Coronary artery (tissue), 2 donors: ENCODE measurements around the gene IRF1.
A peak's percentile ranks its signal among the peaks of the same experiment; 100 is the strongest.

Experiments
- DNase-seq: peaks from one replicate; pipeline ENCODE4 v3.0.0-alpha.2; 2017; ENCODE audit warnings: low spot score
- H3K27ac ChIP-seq, 2 donors: fragments of 200-600 bp; sonication (generic); one replicate each; pipeline ENCODE4 v1.5.1; 2016 to 2019
- H3K4me3 ChIP-seq: fragments of 200-600 bp; sonication (generic); 2 replicates; pipeline ENCODE4 v1.5.1; 2016; ENCODE audit warnings: mild to moderate bottlenecking, moderate library complexity
- CTCF ChIP-seq: fragments of 200-600 bp; sonication (generic); IDR thresholded peaks from one replicate; pipeline ENCODE4 v1.5.1; 2019; ENCODE audit warnings: antibody characterized with exemption

Gene IRF1

GRCh38 chr5:132496191-132496630, 5.6 kb upstream of the IRF1 start:
- H3K27ac ChIP-seq: peak overlapping the region; percentile 93 to 97
- TF ChIP-seq CTCF: no peak
- H3K4me3 ChIP-seq: peak overlapping the region; percentile 68
- DNase-seq: no peak

- peak; percentile 92 for DNase-seq
- TF ChIP-seq CTCF: no peak
- peak overlapping the region; percentile 68 for H3K4me3 ChIP-seq
- peak overlapping the region; percentile 93 to 97 for H3K27ac ChIP-seq
Measured at GRCh38 chr5:132495667-132496190, 5.2 kb upstream of the IRF1 start.

- no peak for TF ChIP-seq CTCF
- DNase-seq: no peak
- Histone ChIP-seq H3K27ac (peak overlapping the region in 1 of 2 donors; percentile 97), H3K4me3 (no peak overlapping the region)
Measured at GRCh38 chr5:132493821-132494220, 3.2 kb upstream of the IRF1 start.

- no peak overlapping the region for H3K27ac ChIP-seq
- peak; percentile 46 for DNase-seq
- H3K4me3 ChIP-seq: no peak overlapping the region
- TF ChIP-seq CTCF: no peak
Measured at GRCh38 chr5:132493241-132493640, 2.7 kb upstream of the IRF1 start.

GRCh38 chr5:132492386-132493125, 2.0 kb upstream of the IRF1 start:
- no peak for TF ChIP-seq CTCF
- Histone ChIP-seq H3K4me3 (no peak overlapping the region), H3K27ac (no peak overlapping the region)
- no peak for DNase-seq

GRCh38 chr5:132491368-132492364, 1.1 kb upstream of the IRF1 start:
- DNase-seq: peak; percentile 74
- Histone ChIP-seq H3K4me3 (peak overlapping the region; percentile 77), H3K27ac (peak overlapping the region; percentile 91 to 99)
- no peak for TF ChIP-seq CTCF
